Measurements from ENCODE around the gene CEP350.

CEP350 gene

GRCh38 chr1:180158149-180159147 is 203.8 kb downstream of the CEP350 start:
- DNase-seq, result no peak

- DNase-seq, result no peak
Measured at GRCh38 chr1:180160357-180160756, 205.7 kb downstream of the CEP350 start.

GRCh38 chr1:180163041-180163440 is 208.4 kb downstream of the CEP350 start:
- DNase-seq, result no peak
